ENCODE data around the gene IQGAP2.

Gene IQGAP2

DNA sequence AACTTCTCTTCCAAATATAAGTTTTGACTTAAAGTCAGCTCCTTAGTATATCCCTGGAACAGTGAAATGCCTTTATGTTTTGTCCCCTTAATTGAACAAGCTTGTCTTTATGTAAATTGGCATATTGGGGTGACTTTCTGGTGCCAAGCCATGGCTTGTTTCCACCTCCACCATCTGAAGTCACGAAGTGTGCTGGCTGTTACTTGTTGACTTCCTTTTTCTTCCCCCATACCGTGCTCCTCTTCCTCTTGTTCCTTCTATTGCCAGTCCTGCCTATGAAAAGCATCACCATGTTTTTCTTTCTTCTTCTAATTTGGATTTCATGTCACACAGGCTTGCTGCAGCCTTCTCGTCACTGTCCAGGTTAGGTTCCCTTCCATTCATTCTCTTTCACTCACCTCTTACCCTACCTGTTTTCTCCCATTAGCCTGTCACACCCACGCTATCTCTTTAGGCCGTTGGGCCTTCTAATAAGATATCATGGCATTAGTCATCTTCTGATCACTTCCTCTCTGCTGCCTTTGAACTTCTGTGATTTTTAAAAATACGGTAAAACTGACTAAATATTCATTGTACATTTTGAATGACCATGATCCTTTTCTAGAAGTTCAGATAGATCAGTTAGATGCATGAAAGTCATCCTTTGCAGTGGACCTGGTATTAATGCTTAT is 48.1 kb downstream of the IQGAP2 start:
- DNase-seq = no peak

DNA sequence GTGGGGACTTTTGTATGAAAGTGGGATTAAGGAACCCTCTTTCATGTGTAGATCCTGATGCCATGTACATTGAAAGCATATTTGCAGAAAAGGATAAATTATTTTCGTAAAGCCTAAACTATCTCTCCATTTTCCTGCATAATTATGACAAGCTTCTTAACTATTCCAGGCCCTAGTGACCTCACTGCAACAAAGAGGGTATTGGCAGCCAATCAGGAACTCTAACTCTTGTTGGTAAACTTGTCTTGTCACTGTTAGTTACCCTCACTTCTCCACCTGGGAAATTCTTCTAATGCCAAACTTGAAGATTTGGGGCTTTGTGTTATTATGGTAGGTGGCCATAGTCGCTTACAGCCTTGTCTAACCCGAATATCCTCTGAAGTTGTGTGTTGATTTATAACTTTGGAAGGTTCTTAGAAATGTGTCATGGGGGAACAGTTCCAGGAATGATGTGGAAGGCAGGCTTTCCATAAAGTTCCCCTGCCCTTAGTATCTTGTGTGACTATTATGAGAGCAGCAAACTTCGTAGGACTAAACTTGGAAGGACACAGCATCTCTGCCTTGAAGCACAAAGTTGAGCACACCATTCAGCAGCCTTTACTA is 52.5 kb downstream of the IQGAP2 start:
- no peak for DNase-seq

DNA sequence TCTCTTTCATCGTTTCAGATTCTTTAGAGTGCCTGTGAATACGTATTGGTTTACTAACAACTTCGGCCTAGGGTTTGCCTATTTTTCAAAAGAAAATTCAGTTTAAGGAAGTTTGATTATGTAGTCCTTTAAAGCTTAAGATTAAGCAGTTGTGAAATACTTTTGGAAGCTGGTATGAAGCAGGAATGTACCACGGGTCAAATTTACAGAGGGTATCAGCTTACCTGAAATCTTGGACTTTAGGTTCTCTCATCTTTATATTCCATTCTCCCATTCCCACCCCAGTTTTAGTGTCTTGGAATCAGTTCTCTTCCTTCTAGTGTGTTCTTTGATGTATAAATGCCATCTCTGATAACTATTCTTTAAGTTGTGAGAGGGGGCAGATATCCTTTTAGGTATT is 53.2 kb downstream of the IQGAP2 start:
- DNase-seq = no peak

DNA sequence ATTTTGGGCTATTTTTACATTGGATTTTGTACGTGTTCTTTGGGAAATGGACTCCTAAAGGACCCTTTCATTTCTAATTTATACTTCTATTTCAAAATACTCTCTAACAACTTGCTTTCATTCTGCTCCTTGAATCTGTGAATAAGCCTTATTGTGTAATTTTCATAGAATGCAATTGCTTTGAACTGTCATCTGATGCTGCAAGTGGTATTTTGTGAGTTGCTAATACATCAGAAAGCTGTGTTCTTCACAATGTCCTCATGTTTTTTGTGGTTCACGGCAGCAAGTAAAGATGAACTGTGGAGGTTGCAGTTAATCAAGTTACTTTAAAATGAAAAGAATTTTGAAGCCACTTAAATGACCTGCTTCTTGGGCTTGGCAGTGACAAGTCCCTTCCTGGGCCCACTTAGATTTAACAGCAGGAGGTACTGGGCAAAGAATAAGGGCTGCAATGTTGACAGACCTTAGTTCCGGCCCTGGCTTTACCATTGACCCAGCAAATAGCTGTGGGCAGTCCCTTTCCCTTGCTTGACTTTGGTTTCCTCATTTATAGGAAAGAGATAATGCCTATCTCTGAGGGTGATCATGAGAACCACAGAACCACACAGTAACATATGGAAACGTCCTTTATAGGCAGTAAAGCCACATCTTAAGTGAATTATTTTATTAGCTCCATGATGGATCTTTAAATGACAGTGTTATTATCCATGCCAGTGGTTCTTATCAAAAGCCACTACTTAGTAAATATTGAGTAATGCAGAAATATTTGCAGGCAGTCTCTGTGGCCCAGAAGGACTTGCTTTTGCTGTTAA is 54.8 kb downstream of the IQGAP2 start:
- no peak for DNase-seq

DNA sequence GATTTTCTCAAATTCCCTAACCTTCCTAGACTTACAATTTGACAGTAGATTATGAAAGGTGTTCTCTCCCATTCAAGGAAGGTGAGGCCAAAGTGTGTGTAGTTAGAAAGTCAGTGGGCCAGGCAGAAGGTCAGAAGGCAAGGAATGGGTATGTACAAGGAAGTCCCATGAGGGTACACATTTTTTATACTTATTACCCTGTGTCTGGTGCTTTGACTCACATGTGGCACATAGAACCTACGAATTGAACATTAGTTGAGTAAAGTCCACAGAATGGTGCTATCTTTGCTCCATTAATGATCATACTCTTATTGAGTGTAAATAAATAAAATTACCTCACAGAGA is 55.4 kb downstream of the IQGAP2 start:
- no peak for DNase-seq

DNA sequence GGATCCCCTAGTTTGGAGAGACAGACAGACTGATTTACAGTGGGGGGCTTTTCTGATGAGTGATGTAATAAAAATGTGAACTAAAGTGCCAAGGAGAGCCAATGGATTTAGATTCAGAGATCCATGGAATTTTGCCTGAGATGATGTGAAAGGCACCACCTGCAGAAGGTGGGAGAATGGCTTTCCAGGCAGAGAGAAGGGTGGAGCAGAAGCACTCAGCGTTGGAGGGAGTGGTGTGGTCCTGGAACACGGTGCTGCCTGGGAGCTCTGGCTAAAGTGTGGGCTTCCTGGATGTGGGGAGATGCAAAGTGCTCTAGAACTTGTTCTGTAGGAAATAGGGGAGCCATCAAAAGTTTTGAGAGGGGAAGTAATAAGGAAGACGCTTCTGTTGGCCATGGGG is 57.0 kb downstream of the IQGAP2 start:
- DNase-seq = no peak

DNA sequence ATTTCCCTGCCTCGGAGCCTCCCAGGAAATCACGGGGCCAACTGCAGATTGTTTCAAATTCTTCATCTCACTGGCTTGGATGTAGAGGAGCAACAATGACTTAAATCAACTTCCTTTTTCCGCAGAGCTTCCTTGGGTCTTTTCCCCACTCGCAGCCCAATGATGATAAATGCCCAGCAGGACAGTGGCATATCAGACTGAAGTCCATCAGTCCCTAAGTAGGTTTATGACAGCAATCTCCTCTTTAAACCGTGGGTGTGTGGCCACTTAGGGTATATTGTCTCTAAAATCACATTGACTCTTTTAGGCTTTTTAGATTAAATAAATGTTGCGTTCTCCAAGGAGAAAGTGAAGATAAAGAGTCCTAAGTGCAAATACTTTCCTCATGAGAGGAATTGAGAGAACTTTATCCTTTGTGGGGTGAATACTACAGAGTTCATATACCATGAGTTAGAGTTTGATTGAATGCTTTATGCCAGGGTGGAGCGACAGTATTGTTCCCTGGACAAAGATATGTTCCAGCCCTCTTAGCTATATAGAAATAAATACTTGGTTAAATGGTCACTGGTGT is 59.1 kb downstream of the IQGAP2 start:
- no peak for DNase-seq

DNA sequence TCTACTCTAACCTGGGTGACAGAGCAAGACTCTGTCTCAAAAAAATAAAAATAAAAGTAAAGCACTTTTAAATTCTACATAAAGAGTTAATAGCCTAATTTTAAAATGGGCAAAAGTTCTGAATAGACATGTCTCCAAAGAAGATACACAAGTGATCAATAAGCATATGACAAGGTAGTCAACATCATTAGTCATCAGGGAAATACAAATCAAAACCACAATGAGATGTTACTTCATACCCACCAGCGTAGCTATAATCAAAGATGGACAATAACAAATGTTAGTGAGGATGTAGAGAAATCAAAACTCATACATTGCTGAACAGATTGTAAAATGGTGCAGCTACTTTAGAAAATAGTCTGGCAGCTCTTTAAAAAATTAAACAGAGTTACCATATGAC is 64.1 kb downstream of the IQGAP2 start:
- no peak for DNase-seq

DNA sequence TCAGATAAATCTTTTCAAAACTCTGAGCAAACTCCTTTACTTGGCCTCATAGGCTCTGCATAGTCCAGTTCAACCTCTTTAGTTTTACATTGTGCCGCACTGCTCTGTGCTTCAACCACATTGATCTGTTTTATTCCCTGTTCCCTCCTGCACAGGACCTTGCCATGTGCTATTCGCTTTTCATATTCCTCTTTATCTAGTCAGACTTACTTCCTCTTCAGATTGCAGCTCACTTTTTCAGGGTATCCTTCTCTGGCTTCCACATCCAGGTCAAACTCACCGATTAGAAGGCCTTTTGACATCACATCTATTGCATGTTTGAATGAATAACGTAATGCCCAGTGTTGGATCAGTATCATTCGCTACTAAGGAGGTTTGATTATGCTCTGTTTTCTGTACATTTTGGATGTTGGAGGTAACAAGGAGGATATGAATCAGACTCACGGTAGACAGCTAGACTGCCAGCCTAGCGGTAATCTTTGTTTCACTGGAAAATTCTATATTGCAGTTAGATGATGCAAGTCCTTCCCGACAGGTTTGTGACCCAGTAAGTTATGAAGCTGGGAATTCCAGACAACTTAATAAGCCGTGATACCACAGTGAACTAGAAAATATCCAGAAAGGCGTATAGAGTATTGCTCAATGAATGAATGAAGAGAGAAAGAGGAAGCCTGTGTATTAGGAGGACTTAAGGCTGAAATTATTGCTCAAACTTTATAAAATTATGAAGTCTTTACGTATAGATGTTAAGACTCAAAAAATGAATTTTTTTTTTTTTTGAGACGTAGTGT is 65.7 kb downstream of the IQGAP2 start:
- no peak for DNase-seq

DNA sequence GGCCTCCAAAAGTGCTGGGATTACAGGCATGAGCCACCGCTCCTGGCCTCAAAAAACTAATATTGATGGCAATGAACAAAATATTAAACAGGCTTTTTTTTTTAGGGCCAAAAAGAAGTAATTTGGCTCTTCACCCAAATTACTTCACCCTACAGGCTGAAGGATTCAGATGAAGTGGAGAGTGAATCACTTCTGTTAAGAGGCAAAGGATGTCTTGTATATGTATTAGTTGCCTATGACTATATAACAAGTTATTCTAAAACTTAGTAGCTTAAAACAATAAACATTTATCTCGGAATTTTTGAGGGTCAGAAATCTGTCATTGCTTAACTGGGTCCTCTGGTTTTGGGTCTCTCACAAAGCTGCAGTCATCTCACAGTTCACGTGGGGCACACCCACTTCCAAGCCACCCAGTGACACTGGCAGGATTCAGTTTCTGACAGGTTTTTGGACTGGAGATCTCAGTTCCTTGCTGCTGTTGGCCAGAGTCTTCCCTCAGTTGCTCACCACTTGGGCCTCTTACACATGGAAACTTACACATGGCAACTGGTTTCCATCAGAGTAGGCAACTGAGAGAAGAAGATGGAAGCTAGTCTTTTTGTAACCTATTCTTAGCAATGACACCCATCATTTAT is 66.7 kb downstream of the IQGAP2 start:
- DNase-seq = no peak

DNA sequence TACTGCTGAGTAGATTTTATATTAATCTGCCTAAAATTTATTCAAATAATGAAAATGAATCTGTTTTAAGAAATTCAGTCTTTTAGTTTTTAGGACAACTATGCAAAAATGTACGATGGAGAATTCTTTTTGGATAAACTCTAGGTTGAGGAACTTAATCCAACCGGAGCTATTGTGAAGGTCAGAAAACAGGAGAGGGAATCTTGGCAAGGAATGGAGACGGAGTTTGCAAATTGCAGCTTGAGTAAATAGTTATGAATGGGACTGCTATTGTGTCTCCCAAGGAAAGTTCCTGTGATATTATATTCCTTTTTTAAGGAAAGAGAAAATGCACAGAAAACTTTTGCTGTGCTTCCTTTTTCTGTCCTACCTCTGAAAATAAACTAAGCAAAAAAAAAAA is 67.9 kb downstream of the IQGAP2 start:
- no peak for DNase-seq

DNA sequence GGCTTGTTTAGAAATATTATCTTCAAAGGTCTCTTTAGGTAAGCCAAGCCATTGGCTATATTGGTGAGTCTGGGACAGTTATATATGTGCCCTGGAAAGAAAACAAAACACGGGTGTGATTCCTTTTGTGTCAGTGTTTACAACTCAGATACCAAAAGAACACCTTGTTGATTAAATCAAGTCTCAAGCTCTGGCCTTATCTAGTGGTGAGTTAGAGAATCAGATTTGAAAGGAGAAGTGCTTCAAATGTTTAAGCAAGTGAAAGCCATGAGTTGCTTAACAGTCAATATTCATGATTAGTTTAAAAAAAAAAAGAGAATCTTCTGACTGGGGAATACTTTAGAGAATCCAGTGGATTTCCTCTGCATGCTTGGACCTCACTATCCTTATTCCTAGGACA is 68.3 kb downstream of the IQGAP2 start:
- no peak for DNase-seq

DNA sequence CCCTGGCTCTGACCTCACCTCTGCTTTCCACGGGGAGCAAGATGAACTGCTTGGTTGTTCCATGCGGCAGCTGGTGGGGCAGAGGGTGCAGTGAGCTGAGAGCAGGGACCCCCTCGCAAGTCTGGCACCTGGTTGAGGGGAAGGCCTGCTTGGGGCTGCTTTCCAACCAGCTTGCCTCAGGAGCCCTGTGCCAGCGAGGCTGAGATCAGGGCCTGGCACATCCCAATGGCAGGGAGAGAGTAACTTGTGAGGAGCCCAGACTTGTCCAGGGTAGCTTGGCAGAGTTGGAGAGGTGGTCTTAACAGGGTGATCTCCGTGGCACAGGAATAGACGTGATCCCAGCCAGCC is 68.9 kb downstream of the IQGAP2 start:
- DNase-seq = no peak

DNA sequence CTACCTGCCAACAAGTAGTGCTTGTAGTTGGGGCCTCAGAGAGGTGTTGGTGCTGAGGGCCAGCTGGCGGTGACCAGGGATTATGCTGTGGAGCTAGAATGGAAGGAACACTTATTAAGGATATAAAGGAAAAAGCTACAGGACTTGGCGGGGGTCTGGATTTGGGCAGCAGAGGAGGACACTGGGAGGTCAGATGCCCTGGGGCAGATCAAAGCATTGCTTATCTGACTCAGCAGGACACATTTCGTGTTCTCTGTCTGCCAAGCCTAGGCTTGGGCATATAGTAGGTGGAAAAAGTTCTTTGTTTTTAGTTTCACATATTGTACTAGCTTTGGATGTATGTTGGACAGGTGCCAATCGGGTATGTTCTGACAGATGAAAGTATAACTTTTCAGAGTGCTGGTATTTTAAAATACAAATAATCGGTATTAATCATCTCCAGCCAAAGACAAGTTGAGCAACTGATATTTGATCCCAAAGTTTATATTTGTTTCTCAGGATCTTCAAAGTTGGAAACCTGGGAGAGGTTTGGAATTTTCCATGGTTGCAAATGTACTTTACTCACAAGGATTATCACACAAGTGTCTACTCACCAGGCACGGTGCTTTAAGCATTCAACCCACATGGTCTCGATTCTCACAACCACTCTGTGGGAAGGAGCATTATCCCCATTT is 69.4 kb downstream of the IQGAP2 start:
- DNase-seq = no peak

DNA sequence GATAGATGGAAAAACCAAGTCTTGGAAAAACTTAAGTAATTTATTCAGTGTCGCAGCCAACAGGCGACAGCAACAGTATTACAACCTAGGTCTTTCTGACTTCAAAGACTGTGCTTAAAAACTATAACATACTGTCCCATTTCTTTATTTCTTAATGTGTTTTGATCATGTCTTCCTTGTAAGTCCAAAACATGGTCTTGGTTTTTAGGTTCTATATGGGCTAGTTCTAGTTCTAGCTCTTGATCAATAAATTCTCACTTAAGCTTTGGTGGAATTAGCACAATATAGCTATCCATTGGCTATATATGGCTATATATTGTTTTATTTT is 69.9 kb downstream of the IQGAP2 start:
- DNase-seq = no peak

DNA sequence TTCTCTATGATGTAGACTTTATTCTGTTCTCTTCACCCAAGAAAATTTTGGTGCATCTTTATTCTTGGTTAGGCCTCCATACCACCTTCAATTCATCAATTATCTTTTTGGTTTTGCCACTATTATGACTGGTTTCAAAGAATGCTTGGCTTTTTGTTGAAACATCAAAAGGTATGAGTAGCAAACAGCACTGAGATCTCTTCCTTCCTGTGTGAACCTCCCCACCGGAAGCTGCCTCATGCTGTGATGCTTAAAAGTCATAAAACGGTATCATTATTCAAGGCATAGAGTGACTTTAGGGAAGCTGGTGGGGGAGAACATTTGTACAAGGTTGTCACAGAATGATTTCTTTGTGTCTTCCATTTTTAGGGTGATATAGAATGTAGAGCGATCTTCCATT is 70.6 kb downstream of the IQGAP2 start:
- DNase-seq = no peak

DNA sequence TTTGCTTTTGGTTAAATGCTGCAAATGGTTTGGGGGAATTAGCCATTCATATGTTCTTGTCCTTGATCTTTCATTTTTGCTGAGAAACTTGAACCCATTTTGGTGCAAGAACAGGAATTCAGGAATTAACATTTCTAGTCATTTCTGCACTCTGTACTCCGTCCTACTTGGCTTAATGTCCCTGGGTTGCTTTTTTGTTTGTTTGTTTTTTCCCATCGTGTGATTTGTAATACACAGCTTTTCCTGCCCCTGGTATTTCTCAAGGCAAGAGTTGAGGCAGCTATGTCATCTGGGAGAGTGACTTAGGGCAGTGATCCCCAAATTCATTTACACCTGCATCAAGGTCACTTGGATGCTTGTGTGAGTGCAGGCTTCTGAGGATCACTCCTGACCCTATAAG is 71.3 kb downstream of the IQGAP2 start:
- no peak for DNase-seq

DNA sequence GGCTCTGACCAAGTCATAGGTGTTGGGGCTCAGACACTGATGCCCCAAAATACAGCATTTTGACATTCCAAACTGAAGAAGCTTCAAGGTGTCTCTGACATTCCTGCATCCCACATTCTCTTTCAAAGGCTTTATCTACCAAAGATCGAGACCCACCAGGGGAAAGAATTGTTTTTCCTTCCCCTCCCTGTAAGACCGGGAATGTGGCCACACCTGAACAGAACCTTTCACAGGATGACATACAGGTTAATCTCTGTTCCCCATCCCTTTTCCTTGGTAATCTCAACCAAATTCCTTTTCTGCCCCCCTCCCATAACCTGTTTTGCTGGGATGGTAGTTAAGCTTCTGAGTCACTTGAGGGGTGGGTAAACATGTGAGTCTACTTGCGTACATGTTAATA is 72.3 kb downstream of the IQGAP2 start:
- DNase-seq = no peak

DNA sequence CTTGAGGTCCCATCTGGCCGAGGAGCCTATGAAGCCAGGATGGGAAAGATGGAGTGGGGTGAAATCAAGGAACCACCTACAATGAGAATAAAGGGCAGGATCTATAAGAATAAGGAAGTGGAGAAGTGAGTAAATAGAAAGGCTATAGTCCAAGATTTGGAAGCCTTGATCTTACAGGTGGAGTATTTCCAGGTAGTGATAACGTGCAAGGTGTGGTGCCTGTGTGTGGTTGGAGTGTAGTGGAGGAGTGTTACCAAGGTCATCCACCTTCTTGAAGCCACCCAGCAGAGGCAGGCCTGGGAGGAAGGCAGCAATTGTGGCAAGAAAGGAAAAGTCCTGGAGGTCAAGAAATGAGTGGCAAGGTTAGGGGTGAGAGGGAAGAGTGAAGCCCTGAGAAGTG is 72.9 kb downstream of the IQGAP2 start:
- no peak for DNase-seq

DNA sequence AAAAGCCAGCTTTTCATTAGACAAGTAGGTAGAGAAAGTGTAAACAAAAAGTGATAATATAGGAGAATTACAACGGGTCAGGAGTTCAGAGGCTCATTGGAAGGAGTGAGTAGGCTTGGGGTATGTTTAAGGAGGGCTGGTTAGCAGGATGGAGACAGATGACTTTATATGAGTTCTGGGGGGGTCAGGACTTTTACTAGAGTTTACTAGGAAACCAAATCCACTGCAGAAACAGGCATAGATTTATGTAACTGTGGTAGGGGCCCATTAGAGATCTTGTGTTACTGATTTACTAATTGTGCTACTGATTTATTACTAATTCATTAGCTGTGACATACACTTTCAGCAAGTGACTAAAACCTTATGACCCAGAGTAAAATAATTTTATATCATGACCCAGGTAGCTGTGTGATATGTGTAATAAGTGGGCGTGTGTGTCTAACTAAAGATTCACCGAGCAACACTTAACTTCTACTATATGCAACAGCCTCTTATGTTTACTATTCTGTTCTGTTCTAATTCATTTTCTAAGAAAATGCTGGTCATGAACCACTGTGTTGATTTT is 73.5 kb downstream of the IQGAP2 start:
- DNase-seq = no peak

DNA sequence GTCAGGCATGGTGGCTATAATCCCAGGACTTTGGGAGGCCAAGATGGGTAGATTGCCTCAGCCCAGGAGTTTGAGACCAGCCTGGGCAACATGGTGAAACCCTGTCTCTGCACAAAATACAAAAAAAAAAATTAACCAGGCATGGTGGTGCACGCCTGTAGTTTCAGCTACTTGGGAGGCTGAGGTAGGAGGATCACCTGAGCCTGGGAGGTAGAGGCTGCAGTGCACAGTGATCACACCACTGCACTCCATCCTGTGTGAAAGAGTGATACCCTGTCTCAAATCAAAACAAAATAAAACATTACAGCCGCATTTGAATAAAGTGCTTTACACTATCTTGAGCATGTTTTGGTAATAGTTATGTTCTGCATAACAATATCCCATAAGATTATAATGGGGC is 74.0 kb downstream of the IQGAP2 start:
- no peak for DNase-seq

DNA sequence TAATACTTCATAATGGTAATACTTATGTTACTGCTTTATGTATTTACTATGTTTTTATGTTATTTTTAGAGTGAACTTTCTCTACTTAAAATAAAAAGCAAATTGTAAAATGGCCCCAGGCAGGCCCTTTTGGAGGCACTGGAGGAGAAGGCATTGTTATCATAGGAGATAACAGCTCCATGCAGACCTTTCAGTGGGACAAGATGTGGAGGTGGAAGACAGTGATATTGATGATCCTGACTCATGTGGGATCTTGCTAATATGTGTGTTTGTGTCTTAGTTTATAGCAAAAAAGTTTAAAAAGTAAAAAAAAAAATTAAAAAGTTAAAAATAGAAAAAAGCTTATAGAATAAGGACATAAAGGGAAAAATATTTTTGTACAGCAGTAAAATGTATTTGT is 74.5 kb downstream of the IQGAP2 start:
- no peak for DNase-seq

Measured in COR-L47 (cell line).